Stimulated activated CD4-positive, alpha-beta T cell treated with anti-CD3 and anti-CD28 coated beads, Interleukin-2, amount 100 ng/mL, for 4 hours (primary cell): ENCODE results near the gene FBXO44.

Experiments used
- DNase-seq: peaks from one replicate; pipeline ENCODE4 v3.0.0-alpha.2; 2020; ENCODE audit warnings: low read depth

FBXO44 gene

GRCh38 chr1:11708554-11709350 lies 54.1 kb downstream of the FBXO44 start:
- DNase-seq, result no peak

DNA sequence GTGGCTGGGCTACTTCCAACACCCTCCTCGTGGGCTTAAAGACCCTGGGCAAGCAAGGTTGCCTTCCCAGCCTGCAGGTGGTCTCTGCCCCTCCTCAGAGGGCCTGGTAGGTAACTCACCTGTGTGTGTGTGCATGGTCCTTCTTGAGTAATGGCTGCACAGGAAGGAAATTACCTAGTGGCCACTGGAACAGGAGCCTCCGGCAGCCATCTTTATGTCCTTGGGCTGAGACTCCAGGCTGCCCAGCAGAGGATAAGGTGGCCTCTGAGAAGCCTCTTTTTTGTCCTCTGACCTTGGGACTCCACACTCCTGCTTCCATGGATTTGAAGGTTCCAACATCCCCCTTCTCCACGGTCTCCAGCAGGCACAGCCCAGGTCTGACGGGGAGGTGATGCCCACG lies 56.8 kb downstream of the FBXO44 start:
- no peak for DNase-seq

DNA sequence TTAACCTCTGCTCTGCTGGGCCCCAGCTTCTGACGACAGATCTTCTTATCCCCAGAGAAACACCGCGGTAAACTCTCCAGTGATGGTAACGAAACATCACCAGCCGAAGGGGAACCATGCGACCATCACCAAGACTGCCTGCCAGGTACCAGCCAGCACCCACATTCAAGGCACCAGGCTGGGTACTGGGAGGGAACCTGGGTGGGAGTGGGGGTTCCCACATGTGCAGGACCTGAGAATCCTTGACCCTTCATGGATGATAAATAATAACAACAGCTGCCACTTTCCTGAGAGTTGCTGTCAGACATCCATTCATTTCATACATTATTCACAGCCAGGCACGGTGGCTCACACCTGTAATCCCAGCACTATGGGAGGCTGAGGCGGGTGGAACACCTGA lies 57.6 kb downstream of the FBXO44 start:
- DNase-seq, result no peak
